HG03558 (cell line): ENCODE data around the gene CDH12.
"Not testable (repeated sequence)": the region's sequence is repeated elsewhere in the genome, so short reads cannot be mapped to it uniquely, and the experiment has no call there.

Experiments used
- ATAC-seq: cut with Tn5 transposase; IDR thresholded peaks from one replicate; pipeline ENCODE4 v1.9.1; 2021; ENCODE audit warnings: moderate number of reproducible peaks; ENCODE audit not compliant: unreplicated experiment; ENCODE audit errors: extremely low read depth

CDH12 gene

DNA sequence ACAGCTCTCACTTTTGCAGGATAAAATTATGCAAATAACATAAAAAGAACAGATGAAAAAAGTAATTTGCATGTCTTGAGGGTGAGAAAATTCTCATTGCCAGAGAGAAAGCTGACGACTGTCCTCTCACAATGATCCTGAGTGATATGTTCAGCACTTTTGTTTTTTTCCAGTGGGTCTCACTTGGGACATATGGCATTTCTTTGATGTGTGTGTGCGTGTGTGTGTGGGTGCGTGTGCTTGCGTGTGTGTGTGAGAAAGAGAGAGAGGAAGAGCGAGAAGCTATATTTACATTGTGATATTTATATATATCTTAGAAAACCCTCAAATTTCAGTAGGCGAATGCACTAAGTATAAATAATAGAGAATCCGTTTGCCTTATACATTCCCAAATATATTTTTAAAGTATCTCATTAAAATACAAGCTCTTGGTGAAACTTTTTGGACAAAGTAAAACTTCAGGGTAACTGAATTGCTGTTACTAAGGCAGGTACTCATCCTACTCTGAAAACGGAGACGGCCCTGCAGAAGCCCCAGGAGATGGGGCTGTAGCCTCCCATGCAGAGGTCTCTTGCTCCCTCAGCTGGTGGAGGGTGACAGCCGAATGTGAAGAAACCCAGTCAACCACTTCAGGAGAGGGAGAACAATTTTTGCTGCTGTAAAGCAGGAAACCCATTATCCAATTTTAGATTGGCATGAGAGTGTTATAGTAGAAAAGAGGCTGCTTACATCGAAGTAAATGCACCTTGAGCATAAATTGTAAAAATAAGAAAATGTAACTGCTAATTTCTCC is 639.2 kb downstream of the CDH12 start:
- not testable (repeated sequence) for ATAC-seq

GRCh38 chr5:22212254-22212991 is 640.7 kb downstream of the CDH12 start:
- not testable (repeated sequence) for ATAC-seq

- not testable (repeated sequence) for ATAC-seq
These were observed 644.7 kb downstream of the CDH12 start for GRCh38 chr5:22208463-22208862.

DNA sequence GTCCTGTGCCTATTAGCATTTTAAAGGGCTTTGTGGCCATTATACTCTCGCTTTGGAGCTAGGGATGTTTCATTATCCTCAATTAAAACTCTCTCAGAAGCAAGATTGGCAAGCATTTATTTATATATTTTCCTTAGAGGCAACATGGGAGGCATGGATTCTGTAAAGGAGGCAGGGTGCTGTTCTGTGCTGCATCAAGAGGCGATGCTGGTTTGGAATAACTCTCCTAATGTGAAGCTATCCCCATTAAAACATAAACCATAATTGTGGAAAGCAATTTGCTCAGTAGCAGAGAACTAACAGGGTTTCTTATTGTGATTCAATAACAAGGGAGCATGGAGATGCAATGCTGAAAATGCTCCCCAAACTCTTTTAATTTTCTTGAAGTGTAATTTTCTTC is 664.5 kb downstream of the CDH12 start:
- not testable (repeated sequence) for ATAC-seq

DNA sequence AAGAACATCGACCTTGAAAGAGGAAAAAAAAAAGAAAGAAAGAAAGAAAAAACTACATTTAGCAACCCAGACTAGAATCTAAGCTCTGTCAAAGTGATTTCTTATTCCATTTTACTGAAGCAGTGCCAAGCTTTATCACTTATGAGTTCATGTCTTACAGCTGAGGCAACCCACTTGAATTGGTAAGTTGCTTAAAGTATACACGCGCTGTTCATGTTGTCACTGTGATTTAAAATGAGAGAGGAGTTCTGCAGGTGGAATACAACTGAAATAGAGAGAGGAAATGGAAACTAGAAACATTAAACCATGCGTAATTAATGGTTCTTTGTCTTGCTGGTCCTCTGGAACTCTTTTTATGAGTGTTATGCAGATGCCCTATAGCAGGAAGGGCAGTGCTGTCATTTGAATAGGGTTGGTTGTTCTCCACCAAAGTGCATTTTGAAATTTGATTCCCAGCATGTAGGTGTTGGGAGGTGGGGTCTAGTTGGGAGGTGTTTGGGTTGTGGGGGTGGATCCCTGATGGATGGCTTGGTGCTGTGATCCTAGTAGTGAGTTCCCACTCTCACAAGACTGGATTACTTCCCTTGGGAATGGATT is 665.4 kb downstream of the CDH12 start:
- not testable (repeated sequence) for ATAC-seq

DNA sequence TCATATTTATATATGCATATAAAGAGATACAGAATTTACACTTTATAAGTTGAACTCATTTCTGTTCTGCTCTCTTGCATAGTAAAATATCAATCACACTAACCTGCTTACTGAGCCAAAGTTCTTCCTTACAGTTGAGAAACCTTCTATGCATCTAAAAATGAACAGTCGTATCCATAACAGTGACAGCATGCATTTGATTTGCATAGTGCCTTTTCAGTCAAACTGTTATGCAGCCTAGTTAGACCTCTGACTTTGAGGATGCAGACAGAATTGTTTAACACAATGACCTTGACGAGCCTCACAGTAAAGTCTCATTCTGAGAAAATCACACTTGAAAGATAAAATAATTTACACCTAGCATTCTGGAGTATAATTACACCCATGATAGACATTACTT is 683.9 kb downstream of the CDH12 start:
- not testable (repeated sequence) for ATAC-seq

- ATAC-seq: not testable (repeated sequence)
These were observed 684.4 kb downstream of the CDH12 start for GRCh38 chr5:22168704-22169103.

- not testable (repeated sequence) for ATAC-seq
These were observed 687.2 kb downstream of the CDH12 start for GRCh38 chr5:22165931-22166330.

DNA sequence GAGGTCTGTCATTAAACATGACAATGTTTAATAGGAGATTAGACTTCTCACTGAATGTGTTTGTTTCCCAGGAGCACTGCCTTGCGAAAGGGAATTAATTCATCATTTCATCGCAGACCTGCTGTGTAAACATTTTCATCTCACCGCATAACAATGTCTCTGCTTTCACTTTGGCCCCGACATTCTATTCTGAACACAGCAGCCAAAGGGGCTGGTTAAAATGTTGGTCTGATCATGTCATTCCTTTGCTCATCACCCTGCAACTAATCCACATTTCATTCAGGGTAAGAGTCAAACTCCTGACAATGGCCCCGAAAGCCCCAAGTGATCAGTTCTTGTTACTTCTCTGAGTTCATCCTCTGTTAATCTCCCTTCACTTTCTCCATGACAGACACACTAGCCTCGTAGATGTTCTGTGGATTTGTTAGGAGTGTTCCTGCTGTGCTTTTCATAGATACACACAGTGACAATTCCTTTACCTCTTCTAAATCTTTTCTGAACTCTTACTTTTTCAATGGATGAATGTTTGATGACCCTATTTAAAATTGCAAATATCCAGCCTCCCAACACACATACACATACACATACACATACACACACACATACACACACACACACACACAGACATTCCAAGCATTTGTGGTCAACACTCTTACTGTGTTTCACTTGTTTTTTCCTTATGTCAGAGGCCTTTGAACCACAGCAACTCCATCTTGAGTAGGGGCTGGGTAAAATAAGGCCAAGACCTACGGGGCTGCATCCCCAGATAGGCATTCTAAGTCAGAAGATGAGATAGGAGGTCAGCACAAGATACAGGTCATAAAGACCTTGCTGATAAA is 688.0 kb downstream of the CDH12 start:
- not testable (repeated sequence) for ATAC-seq

DNA sequence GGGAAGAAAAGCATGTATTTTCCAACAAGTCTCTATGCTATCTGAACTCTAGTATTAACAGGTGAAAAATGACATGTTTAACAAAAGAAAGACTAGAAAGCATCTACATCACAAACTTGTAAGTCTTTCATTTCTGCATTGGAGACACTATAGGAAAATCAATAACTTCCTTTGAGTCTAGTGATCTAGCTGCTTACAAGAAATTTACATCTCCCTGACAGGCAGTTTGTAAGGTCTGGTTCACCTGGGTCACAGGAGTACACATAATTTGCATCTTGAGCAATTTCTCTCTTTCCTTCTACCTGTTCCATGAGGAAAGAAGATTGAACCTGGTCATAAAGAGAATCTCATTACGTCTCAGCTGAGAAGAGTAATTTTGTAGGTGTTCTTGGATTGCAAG is 696.2 kb downstream of the CDH12 start:
- ATAC-seq: not testable (repeated sequence)

- ATAC-seq: not testable (repeated sequence)
These were observed 698.4 kb downstream of the CDH12 start for GRCh38 chr5:22154779-22155178.

- ATAC-seq: not testable (repeated sequence)
These were observed 701.3 kb downstream of the CDH12 start for GRCh38 chr5:22151801-22152200.

DNA sequence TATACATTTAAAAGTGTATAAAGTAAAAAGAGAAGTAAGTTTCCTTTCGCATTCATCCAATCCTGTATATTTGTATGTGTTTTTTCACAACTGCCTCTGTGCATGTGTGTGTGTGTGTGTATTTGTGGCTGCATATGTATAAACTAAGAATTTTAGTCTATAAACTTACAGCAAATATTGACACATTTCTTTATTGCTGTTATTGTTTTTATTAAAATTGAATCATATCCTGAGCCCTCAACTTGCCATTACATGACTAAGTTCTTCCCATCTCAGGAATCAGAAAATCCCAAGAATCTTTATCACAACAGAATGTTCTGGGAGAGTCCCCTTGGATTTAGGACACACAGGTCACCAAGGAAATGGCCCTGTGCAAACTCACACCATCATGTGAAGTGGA is 712.7 kb downstream of the CDH12 start:
- ATAC-seq: not testable (repeated sequence)

DNA sequence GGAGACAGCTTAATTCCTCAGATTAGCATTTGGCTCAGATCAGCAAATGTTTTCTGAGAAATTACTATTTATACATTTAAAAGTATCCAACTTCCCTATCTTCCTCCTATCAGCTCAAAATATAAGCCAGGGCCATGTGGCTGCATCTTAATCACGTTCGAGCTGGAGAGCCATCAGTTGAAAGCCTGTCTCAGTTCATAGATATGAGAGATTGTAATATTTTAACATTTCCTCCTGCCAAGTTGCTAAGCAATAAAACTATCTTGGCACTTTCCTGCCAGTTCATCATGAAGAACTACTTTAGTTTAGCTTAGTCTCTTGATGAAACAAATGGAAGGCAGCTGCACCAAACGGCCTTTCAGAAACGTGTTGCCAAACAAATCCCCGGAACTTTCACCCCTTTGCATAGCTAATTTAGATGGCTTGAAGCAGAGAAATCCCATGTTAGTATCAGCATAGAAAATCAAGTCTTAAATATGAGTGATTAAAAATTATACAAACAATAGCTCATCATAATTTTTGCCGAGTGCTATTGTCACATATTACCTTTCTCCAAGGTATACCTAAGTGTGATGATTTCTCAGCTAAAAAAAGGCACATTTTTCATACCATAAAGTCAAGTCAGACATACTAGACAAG is 713.4 kb downstream of the CDH12 start:
- not testable (repeated sequence) for ATAC-seq

GRCh38 chr5:22111320-22111719 is 741.8 kb downstream of the CDH12 start:
- no peak for ATAC-seq

- ATAC-seq: no peak
These were observed 743.8 kb downstream of the CDH12 start for GRCh38 chr5:22109315-22109714.

DNA sequence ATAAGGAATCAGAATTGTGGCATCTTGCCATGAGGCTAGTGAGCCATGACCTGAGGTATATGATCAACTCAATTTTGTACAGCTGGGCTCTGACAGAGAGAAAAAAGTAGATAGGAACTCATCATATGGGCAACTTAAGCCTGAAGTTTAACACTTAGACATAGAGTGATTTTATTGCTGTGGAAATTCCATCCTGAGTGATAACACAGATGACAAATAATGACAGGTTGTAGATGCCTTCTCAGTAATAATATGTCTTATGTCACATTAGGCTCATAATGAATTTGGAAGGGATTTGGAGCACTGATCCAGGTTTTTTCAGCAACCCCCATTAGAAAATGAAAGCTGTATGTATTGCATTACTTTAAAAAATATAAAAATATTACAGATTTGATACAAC is 744.6 kb downstream of the CDH12 start:
- no peak for ATAC-seq

GRCh38 chr5:22102823-22103359 is 750.3 kb downstream of the CDH12 start:
- ATAC-seq: no peak

DNA sequence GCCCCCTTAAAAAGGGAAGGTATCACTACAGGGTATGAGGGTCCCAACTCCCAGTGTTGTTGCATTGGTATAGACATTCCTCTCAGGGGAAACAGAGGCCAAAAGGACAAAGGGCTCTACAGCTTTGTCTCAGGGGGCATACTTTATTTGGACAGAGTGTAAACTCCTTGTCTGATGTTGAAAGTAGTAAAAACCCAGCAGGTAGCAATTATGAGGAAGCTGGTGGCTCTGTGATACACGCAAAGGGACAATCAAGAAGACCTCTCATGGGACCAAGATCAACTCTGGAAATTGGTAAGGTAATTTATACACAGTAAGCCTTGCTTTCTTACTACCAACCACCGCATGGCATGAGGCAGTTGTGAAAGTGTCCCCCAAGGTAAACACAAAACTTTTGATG is 764.6 kb downstream of the CDH12 start:
- no peak for ATAC-seq
